HG02798 (cell line): Measurements from ENCODE around the gene PIGC.
"Not testable (repeated sequence)": the region's sequence is repeated elsewhere in the genome, so short reads cannot be mapped to it uniquely, and the experiment has no call there.

Experiments
- ATAC-seq: cut with Tn5 transposase; IDR thresholded peaks from one replicate; pipeline ENCODE4 v1.9.1; 2021; ENCODE audit warnings: mild to moderate bottlenecking; ENCODE audit not compliant: unreplicated experiment, poor library complexity

PIGC gene

GRCh38 chr1:172467446-172467845, 23.6 kb upstream of the PIGC start:
- ATAC-seq = no peak

- ATAC-seq = no peak
Observed at GRCh38 chr1:172466795-172467407, 23.0 kb upstream of the PIGC start.

- ATAC-seq = no peak
Observed at GRCh38 chr1:172465617-172466016, 21.7 kb upstream of the PIGC start.

GRCh38 chr1:172460887-172461315, 17.0 kb upstream of the PIGC start:
- ATAC-seq = no peak

- ATAC-seq = no peak
Observed at GRCh38 chr1:172460177-172460576, 16.3 kb upstream of the PIGC start.

- ATAC-seq = no peak
Observed at GRCh38 chr1:172457479-172458130, 13.7 kb upstream of the PIGC start.

GRCh38 chr1:172456344-172456769, 12.5 kb upstream of the PIGC start:
- no peak for ATAC-seq

GRCh38 chr1:172455451-172455850, 11.6 kb upstream of the PIGC start:
- ATAC-seq = no peak

GRCh38 chr1:172453607-172454006, 9.7 kb upstream of the PIGC start:
- no peak for ATAC-seq

GRCh38 chr1:172453153-172453545, 9.3 kb upstream of the PIGC start:
- ATAC-seq = no peak

- no peak for ATAC-seq
Observed at GRCh38 chr1:172452536-172453152, 8.8 kb upstream of the PIGC start.

GRCh38 chr1:172451002-172451443, 7.2 kb upstream of the PIGC start:
- no peak for ATAC-seq

GRCh38 chr1:172450524-172450885, 6.6 kb upstream of the PIGC start:
- no peak for ATAC-seq

- peak; percentile 94 for ATAC-seq
Observed at GRCh38 chr1:172449585-172450523, 6.0 kb upstream of the PIGC start.

GRCh38 chr1:172448995-172449584, 5.2 kb upstream of the PIGC start:
- no peak for ATAC-seq

GRCh38 chr1:172447641-172448040, 3.8 kb upstream of the PIGC start:
- ATAC-seq = no peak

GRCh38 chr1:172446547-172446946, 2.7 kb upstream of the PIGC start:
- no peak for ATAC-seq

GRCh38 chr1:172442843-172443565, 865 bp downstream of the PIGC start:
- no peak for ATAC-seq

GRCh38 chr1:172442404-172442803, 1.5 kb downstream of the PIGC start:
- no peak for ATAC-seq

GRCh38 chr1:172437183-172437582, 6.7 kb downstream of the PIGC start:
- not testable (repeated sequence) for ATAC-seq
